CD4-positive, CD25-positive, alpha-beta regulatory T cell (primary cell): ENCODE measurements around the gene PAFAH2. TPM values are rescaled to one million over a fixed set of nuclear protein-coding genes. Genes with fewer than 3 reads are reported as not detected.

Experiments
- ATAC-seq, 2 donors: fragments of 150-1000 bp; cut with Tn5 transposase; one replicate each; pipeline ENCODE4 v1.10.0; 2021; ENCODE audit warnings: low read depth in 2 of 2, moderate number of reproducible peaks in 2 of 2, moderate library complexity in 1 of 2
- DNase-seq, 3 donors: peaks; one replicate each; pipeline versions ENCODE4 v3.0.0 to v3.0.0-alpha.2; 2012 to 2022; ENCODE audit warnings: mixed read lengths in 1 of 3
- H3K27ac ChIP-seq: one replicate; pipeline ENCODE4 v1.7.0; 2013; ENCODE audit warnings: mild to moderate bottlenecking, low read length; ENCODE audit not compliant: insufficient read depth, poor library complexity, severe bottlenecking
- H3K27me3 ChIP-seq: one replicate; pipeline ENCODE4 v1.7.0; 2013; ENCODE audit warnings: low read length; ENCODE audit not compliant: control insufficient read depth, insufficient read depth
- H3K36me3 ChIP-seq: one replicate; pipeline ENCODE4 v1.7.0; 2013; ENCODE audit warnings: mild to moderate bottlenecking, low read length, moderate library complexity; ENCODE audit not compliant: control insufficient read depth, insufficient read depth
- H3K4me1 ChIP-seq: 2 replicates; pipeline ENCODE4 v1.7.0; 2013; ENCODE audit warnings: mild to moderate bottlenecking, low read length; ENCODE audit not compliant: insufficient read depth, control insufficient read depth, poor library complexity, severe bottlenecking
- H3K4me3 ChIP-seq: one replicate; pipeline ENCODE4 v1.7.0; 2013; ENCODE audit warnings: low read depth, mild to moderate bottlenecking, low read length, moderate library complexity
- H3K9me3 ChIP-seq, 2 experiments: 1 replicate in 1 of 2; 2 replicates in 1 of 2; pipeline ENCODE4 v1.7.0; 2013; ENCODE audit warnings: low read length in 2 of 2, mild to moderate bottlenecking in 1 of 2, moderate library complexity in 1 of 2; ENCODE audit not compliant: control insufficient read depth in 2 of 2
- H3K27ac Mint-ChIP-seq, 3 donors: one replicate each; pipeline ENCODE4 v1.8.0; 2020 to 2022; ENCODE audit warnings: mild to moderate bottlenecking in 3 of 3, mixed read lengths in 3 of 3, moderate library complexity in 2 of 3
- H3K27me3 Mint-ChIP-seq: one replicate; pipeline ENCODE4 v1.8.0; 2022; ENCODE audit warnings: mild to moderate bottlenecking, mixed read lengths
- H3K36me3 Mint-ChIP-seq: one replicate; pipeline ENCODE4 v1.8.0; 2020; ENCODE audit warnings: mixed read lengths
- H3K4me1 Mint-ChIP-seq, 4 donors: one replicate each; pipeline ENCODE4 v1.8.0; 2020 to 2022; ENCODE audit warnings: mixed read lengths in 4 of 4, mild to moderate bottlenecking in 1 of 4
- H3K4me3 Mint-ChIP-seq, 4 donors: one replicate each; pipeline ENCODE4 v1.8.0; 2020 to 2022; ENCODE audit warnings: mild to moderate bottlenecking in 4 of 4, mixed read lengths in 4 of 4, moderate library complexity in 3 of 4
- H3K9me3 Mint-ChIP-seq, 7 donors: one replicate each; pipeline ENCODE4 v1.8.0; 2020 to 2022; ENCODE audit warnings: mixed read lengths in 7 of 7, mild to moderate bottlenecking in 3 of 7, moderate library complexity in 2 of 7
- polyA plus RNA-seq, 4 donors: library from polyadenylated mRNA; unstranded; fragments of 300-500 nt; fragmentation: Illumina TruSeq; gene quantifications; one replicate each; pipeline ENCODE4 v1.2.3, GENCODE V29; 2021
- total RNA-seq: library from RNA; stranded (reverse); gene quantifications from one replicate; pipeline ENCODE4 v1.2.3, GENCODE V29; 2022

PAFAH2 gene
- total and polyA plus RNA-seq, 5 donors from 2014 or later: 10.7 to 26.3 (median 15.7) TPM

DNA sequence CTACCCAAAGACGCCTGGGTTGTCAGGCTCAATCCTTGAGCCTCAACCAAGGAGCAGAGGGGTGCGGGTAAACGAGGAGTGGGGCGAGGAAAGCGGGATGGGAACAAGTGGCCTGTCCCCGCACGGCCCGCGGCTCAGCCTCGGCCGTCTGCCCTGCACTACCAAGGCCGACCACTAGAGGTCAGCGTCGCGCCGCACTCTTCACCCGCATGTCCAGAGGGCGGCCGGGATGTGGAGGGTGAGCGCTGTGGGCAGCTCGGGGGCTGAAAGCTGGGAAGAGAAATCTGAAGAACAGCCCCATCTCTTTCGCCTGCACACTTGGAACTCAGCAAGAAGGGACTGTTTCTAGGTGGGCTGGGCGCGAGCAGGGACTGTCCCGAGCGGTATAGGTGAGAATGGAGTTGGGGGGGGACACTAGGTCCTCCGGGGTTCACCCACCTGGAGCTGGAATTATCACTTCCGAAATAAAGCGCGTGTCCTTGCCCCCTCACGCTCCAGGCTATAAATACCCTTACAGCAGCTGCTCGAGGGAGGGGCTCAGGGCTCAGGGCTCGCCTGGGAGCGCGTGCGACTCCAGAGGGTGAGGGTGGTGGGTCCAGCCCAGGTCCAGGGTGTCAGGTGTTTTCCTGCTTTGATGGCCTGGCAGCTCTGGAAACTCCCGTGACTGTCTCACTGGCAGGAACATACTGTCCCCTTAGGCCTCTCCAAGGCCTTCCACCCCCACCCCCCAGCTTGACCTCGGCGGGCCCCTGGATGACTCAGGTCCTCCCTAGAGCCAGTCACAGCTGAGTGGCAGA lies 38.3 kb upstream of the PAFAH2 start:
- H3K27me3 ChIP-seq: no peaks in the 10 kb centered on the region
- no peaks in the 10 kb centered on the region for H3K36me3 ChIP-seq
- H3K27ac Mint-ChIP-seq: peak overlapping the region; percentile 84 to 96 (median 95)
- H3K4me3 Mint-ChIP-seq: peak overlapping the region; percentile 95 to 99 (median 97)
- peak overlapping the region; percentile 76 for H3K27ac ChIP-seq
- peak overlapping the region; percentile 59 for H3K4me3 ChIP-seq
- H3K4me1 ChIP-seq: peaks cover 18% of the 10 kb centered on the region
- no peaks in the 10 kb centered on the region for H3K9me3 ChIP-seq
- H3K4me1 Mint-ChIP-seq: peaks cover 0 to 19% (median 8%) of the 10 kb centered on the region in 4 donors
- no peaks in the 10 kb centered on the region for H3K9me3 Mint-ChIP-seq
- ATAC-seq: peak; percentile 67 to 70
- no peaks in the 10 kb centered on the region for H3K36me3 Mint-ChIP-seq
- peaks cover 38% of the 10 kb centered on the region for H3K27me3 Mint-ChIP-seq
- DNase-seq: peak; percentile 63 to 76 (median 67)

GRCh38 chr1:26035203-26035958 lies 37.5 kb upstream of the PAFAH2 start:
- peak; percentile 94 to 95 for ATAC-seq
- peaks cover 0 to 19% (median 8%) of the 10 kb centered on the region in 4 donors for H3K4me1 Mint-ChIP-seq
- Histone ChIP-seq H3K9me3 (no peaks in the 10 kb centered on the region), H3K27ac (peak overlapping the region; percentile 76), H3K4me1 (peaks cover 18% of the 10 kb centered on the region), H3K27me3 (no peaks in the 10 kb centered on the region), H3K36me3 (no peaks in the 10 kb centered on the region), H3K4me3 (peak overlapping the region; percentile 59)
- no peaks in the 10 kb centered on the region for H3K36me3 Mint-ChIP-seq
- H3K4me3 Mint-ChIP-seq: peak overlapping the region; percentile 95 to 99 (median 97)
- H3K27ac Mint-ChIP-seq: peak overlapping the region; percentile 84 to 96 (median 95)
- H3K27me3 Mint-ChIP-seq: peaks cover 38% of the 10 kb centered on the region
- no peaks in the 10 kb centered on the region for H3K9me3 Mint-ChIP-seq
- DNase-seq: peak; percentile 90 to 93 (median 91)

DNA sequence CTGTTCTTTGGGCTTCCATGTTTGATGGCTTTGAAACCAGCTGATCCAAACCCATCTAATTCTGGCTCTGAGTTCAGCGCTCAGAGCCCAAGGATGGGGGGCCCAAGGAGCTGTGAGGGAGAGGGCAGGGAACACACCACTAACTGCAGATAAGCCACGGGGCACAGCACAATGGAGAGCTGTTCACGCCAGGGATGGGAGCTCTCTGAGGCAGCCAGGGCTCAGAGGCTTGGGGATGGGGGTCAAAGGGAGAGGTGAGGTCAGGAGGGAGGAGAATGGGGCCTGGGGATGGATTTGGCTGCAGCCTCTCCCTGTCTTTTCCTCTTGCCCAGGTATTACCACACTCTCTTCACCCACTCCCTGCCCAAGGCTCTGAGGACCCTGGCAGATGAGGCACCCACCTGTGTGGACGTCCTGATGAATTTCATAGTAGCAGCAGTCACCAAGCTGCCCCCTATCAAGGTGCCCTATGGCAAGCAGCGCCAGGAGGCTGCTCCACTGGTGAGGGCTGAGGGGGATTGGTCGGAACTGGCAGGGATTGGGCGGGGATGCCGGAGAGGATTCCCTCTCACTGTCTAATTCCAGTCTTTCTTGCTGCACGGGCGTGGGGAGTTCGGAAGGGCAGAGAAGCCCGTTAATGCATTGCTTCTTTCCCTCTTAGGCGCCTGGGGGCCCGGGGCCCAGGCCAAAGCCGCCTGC lies 36.8 kb upstream of the PAFAH2 start:
- no peak for DNase-seq
- ATAC-seq: no peak

DNA sequence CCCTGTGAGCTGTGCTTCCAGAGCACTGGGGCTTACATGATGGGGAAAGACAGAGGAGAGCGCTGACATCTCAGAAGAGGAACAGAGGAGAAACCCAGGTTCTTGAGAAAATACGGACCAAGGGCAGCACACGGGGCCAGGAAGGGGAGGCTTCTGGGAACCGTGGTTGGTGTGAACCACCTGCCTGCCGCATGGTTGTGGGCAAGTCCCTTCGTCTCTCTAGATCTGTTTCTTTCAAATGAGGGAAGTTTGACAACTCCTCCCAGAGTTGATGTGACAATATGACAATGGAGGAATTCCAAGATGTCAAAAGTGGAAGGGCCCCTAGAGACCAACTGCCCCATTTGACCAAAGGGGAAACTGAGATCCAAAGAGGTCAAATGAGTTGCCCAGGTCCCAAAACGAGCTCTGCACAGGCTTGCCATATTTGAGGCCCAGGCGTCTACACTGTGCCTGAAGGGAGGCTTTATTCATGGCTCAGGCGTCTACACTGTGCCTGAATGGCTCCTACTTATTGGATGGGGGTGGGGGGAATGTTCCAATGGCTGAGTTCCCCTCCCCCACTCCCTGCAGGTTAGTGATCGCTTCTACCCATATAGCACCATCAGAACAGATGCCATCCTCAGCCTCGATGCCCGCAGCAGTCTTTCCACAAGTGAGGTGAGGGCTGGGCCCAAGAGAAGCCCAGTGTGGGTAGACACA lies 34.9 kb upstream of the PAFAH2 start:
- ATAC-seq (no peak), DNase-seq (no peak)
- Mint-ChIP-seq H3K4me1 (peaks cover 0 to 19% (median 8%) of the 10 kb centered on the region in 4 donors), H3K36me3 (no peaks in the 10 kb centered on the region), H3K9me3 (no peaks in the 10 kb centered on the region), H3K4me3 (peak overlapping the region in 2 of 4 donors; percentile 29 to 76), H3K27ac (no peak overlapping the region), H3K27me3 (peaks cover 33% of the 10 kb centered on the region)
- Histone ChIP-seq H3K9me3 (no peaks in the 10 kb centered on the region), H3K27me3 (no peaks in the 10 kb centered on the region), H3K27ac (no peak overlapping the region), H3K4me3 (no peak overlapping the region), H3K36me3 (no peaks in the 10 kb centered on the region), H3K4me1 (peaks cover 18% of the 10 kb centered on the region)

More for the DNA sequence above, 36.8 kb upstream of the PAFAH2 start:
- Histone ChIP-seq H3K4me1 (peaks cover 18% of the 10 kb centered on the region), H3K27ac (peak overlapping the region; percentile 25), H3K4me3 (peak overlapping the region; percentile 59), H3K36me3 (no peaks in the 10 kb centered on the region), H3K9me3 (no peaks in the 10 kb centered on the region), H3K27me3 (no peaks in the 10 kb centered on the region)
- Mint-ChIP-seq H3K27me3 (peaks cover 38% of the 10 kb centered on the region), H3K27ac (peak overlapping the region; percentile 32 to 96 (median 95)), H3K4me3 (peak overlapping the region; percentile 95 to 99 (median 97)), H3K9me3 (no peaks in the 10 kb centered on the region), H3K36me3 (no peaks in the 10 kb centered on the region), H3K4me1 (peaks cover 0 to 19% (median 8%) of the 10 kb centered on the region in 4 donors)

DNA sequence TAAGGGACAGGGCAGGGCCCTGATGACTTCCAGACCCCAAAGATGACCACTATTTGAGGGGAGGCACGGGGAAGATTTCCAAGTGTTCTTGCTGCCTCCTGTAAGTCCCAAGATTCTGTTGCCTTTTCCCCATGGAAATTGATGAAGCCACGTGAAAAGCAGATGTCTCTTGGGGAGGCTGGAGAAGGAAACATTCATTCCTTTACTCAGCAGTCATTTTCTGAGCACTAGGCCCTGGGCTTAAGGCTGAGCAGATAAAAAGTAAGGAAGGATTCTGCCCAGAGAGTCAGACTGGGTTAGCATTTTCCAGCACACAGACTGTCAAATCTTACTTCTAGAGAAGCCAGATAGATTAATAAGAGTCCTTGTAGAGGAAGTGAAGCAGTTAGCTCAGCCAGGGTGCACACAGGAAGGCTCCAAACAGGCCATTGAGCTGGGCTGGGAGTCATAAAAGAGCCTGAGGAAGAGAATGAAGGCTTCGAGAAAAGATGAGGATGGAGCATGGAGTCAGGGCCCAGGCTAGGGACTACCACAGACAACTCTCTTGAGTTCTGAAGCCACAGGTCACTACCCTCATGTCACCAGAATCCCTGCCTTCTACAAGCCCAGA lies 33.9 kb upstream of the PAFAH2 start:
- Mint-ChIP-seq H3K27ac (peak overlapping the region in 1 of 3 donors; percentile 14), H3K4me1 (peaks cover 0 to 19% (median 8%) of the 10 kb centered on the region in 4 donors), H3K36me3 (no peaks in the 10 kb centered on the region), H3K4me3 (no peak overlapping the region), H3K27me3 (peaks cover 33% of the 10 kb centered on the region), H3K9me3 (no peaks in the 10 kb centered on the region)
- peaks cover 18% of the 10 kb centered on the region for H3K4me1 ChIP-seq
- no peak overlapping the region for H3K4me3 ChIP-seq
- no peaks in the 10 kb centered on the region for H3K36me3 ChIP-seq
- H3K27ac ChIP-seq: no peak overlapping the region
- H3K27me3 ChIP-seq: no peaks in the 10 kb centered on the region
- ATAC-seq (no peak), DNase-seq (no peak)
- no peaks in the 10 kb centered on the region for H3K9me3 ChIP-seq

- no peak for ATAC-seq
- no peaks in the 10 kb centered on the region for H3K36me3 ChIP-seq
- H3K9me3 ChIP-seq: no peaks in the 10 kb centered on the region
- Mint-ChIP-seq H3K27me3 (peaks cover 33% of the 10 kb centered on the region), H3K27ac (no peak overlapping the region), H3K4me1 (peaks cover 0 to 19% (median 8%) of the 10 kb centered on the region in 4 donors), H3K36me3 (no peaks in the 10 kb centered on the region), H3K4me3 (no peak overlapping the region), H3K9me3 (no peaks in the 10 kb centered on the region)
- DNase-seq: no peak
- H3K27ac ChIP-seq: no peak overlapping the region
- no peak overlapping the region for H3K4me3 ChIP-seq
- no peaks in the 10 kb centered on the region for H3K27me3 ChIP-seq
- H3K4me1 ChIP-seq: peaks cover 16% of the 10 kb centered on the region
Measured at GRCh38 chr1:26031196-26031595, 33.3 kb upstream of the PAFAH2 start.
